Endothelial cell of umbilical vein (primary cell): ENCODE results near the gene SULF2. TPM values are rescaled to one million over a fixed set of nuclear protein-coding genes. Genes with fewer than 3 reads are reported as not detected.

Experiments
- BruUV-seq: library from RNA; stranded (reverse); fragments of 400-500 nt; replicated peaks from 2 replicates; lab custom pipeline; 2021; lab: Mats Ljungman, UMichigan
- CTCF ChIA-PET: fragments of 300-600, 350-600 bp; sonication (Branson Sonifier 250); formaldehyde crosslinking; loops from one replicate; lab custom pipeline; 2021; ENCODE audit warnings: antibody characterized with exemption, inconsistent platforms; lab: Charles Lee
- POLR2A ChIA-PET: fragments of 300-600, 350-600 bp; sonication (Branson Sonifier 250); formaldehyde crosslinking; loops from one replicate; lab custom pipeline; 2021; ENCODE audit warnings: antibody characterized with exemption, inconsistent platforms; lab: Charles Lee
- DNase-seq: peaks from one replicate; pipeline ENCODE4 v3.0.0-alpha.2; 2011; ENCODE audit warnings: low read depth, low spot score
- FAIRE-seq: peaks from 2 replicates; lab custom pipeline; 2011; peaks lifted over from hg19 to GRCh38; lab: Jason Lieb, UNC
- H2AFZ ChIP-seq: 2 replicates; pipeline ENCODE4 v1.6.0; 2012; ENCODE audit warnings: low read depth, low read length, control low read depth, inconsistent platforms
- H3K27ac ChIP-seq: 2 replicates; pipeline ENCODE4 v1.5.1; 2011; ENCODE audit warnings: low read depth, mild to moderate bottlenecking, control low read depth, low read length, moderate library complexity; ENCODE audit not compliant: insufficient read depth
- H3K27me3 ChIP-seq, 2 experiments: 2 replicates each; pipeline versions ENCODE4 v1.6.0 to v1.6.1; 2011; ENCODE audit warnings: low read length in 2 of 2, mixed read lengths in 1 of 2; ENCODE audit not compliant: control insufficient read depth in 2 of 2, insufficient read depth in 2 of 2
- H3K36me3 ChIP-seq, 2 experiments: 2 replicates in 1 of 2; 3 replicates in 1 of 2; pipeline ENCODE4 v1.5.1; 2011; ENCODE audit warnings: low read length in 2 of 2, mild to moderate bottlenecking in 1 of 2, moderate library complexity in 1 of 2; ENCODE audit not compliant: control insufficient read depth in 2 of 2, insufficient read depth in 2 of 2; ENCODE audit errors: extremely low read depth in 1 of 2
- H3K4me1 ChIP-seq: 3 replicates; pipeline ENCODE4 v1.5.1; 2011; ENCODE audit warnings: mild to moderate bottlenecking, low read length; ENCODE audit not compliant: control insufficient read depth, insufficient read depth; ENCODE audit errors: extremely low read depth
- H3K4me2 ChIP-seq: 2 replicates; pipeline ENCODE4 v1.6.1; 2011; ENCODE audit warnings: low read length, control low read depth, mixed read lengths; ENCODE audit not compliant: insufficient read depth
- H3K4me3 ChIP-seq, 3 experiments: fragments of 200-600 bp in 1 of 3; sonication (generic), shearing (Covaris generic) in 1 of 3; replicated peaks in 1 of 3; 2 replicates each; pipeline ENCODE4 v1.5.1; 2011 to 2016; ENCODE audit warnings: control low read depth in 3 of 3, low read length in 3 of 3, mild to moderate bottlenecking in 2 of 3, inconsistent platforms in 1 of 3, low read depth in 1 of 3, moderate library complexity in 1 of 3; ENCODE audit not compliant: insufficient read depth in 1 of 3
- H3K79me2 ChIP-seq: 2 replicates; pipeline ENCODE4 v1.6.0; 2012; ENCODE audit warnings: low read length, inconsistent platforms; ENCODE audit not compliant: control insufficient read depth, insufficient read depth
- H3K9ac ChIP-seq: replicated peaks from 2 replicates; pipeline ENCODE3; 2011; ENCODE audit warnings: low read length, control low read depth; ENCODE audit not compliant: insufficient read depth; ENCODE audit errors: extremely low read depth
- H3K9me1 ChIP-seq: replicated peaks from 3 replicates; pipeline ENCODE4 v1.6.0; 2011; ENCODE audit warnings: mild to moderate bottlenecking, low read length; ENCODE audit not compliant: control insufficient read depth, insufficient read depth; ENCODE audit errors: extremely low read depth
- H3K9me3 ChIP-seq: replicated peaks from 2 replicates; pipeline ENCODE4 v1.5.1; 2012; ENCODE audit warnings: low read length, inconsistent platforms; ENCODE audit not compliant: control insufficient read depth, insufficient read depth
- H4K20me1 ChIP-seq: replicated peaks from 2 replicates; pipeline ENCODE3; 2011; ENCODE audit warnings: mild to moderate bottlenecking, low read length; ENCODE audit not compliant: control insufficient read depth, insufficient read depth; ENCODE audit errors: extremely low read depth
- EZH2 ChIP-seq: IDR thresholded peaks from 2 replicates; pipeline ENCODE4 v1.6.1; 2012; ENCODE audit warnings: borderline replicate concordance, low read depth, mild to moderate bottlenecking, moderate library complexity, low read length, inconsistent platforms; ENCODE audit not compliant: severe bottlenecking
- FOS ChIP-seq: IDR thresholded peaks from 2 replicates; pipeline ENCODE4 v1.6.1; 2011; ENCODE audit warnings: mild to moderate bottlenecking, low read length, moderate library complexity, borderline replicate concordance; ENCODE audit not compliant: insufficient read depth
- GATA2 ChIP-seq: IDR thresholded peaks from 2 replicates; pipeline ENCODE4 v1.7.0; 2011; ENCODE audit warnings: low read depth, mild to moderate bottlenecking, moderate library complexity, mixed read lengths, low read length; ENCODE audit not compliant: insufficient read length, insufficient read depth
- JUN ChIP-seq: IDR thresholded peaks from 2 replicates; pipeline ENCODE4 v1.6.1; 2011; ENCODE audit warnings: borderline replicate concordance, low read depth; ENCODE audit not compliant: insufficient read length, insufficient read depth
- MYC ChIP-seq: IDR thresholded peaks from one replicate; pipeline ENCODE4 v1.6.1; 2011; ENCODE audit warnings: mild to moderate bottlenecking, low read depth, low read length
- POLR2A ChIP-seq: IDR thresholded peaks from 2 replicates; pipeline ENCODE4 v1.6.1; 2012; ENCODE audit warnings: low read depth, mild to moderate bottlenecking, control low read depth, low read length
- POLR2AphosphoS5 ChIP-seq: IDR thresholded peaks from 2 replicates; pipeline ENCODE4 v1.6.1; 2012; ENCODE audit warnings: low read depth, mild to moderate bottlenecking, control low read depth, low read length, moderate library complexity; ENCODE audit not compliant: insufficient read depth
- dilution Hi-C: fragments of 300-500 bp; cut with MboI; formaldehyde crosslinking; loops from one replicate; pipeline ENCODE4 v1.15.0; 2019; ENCODE audit warnings: low sequenced_read_pairs; ENCODE audit not compliant: extremely low pct_ligation_motif_present
- intact Hi-C: fragments of 100-400 bp; cut with micrococcal nuclease; formaldehyde crosslinking; loops from one replicate; pipeline ENCODE4 v1.10.0; 2022
- polyA plus RNA-seq, 4 experiments: library from polyadenylated mRNA; depleted of rRNA in 3 of 4; stranded (reverse) in 3 of 4; unstranded in 1 of 4; fragments of >200 nt; gene quantifications; 2 replicates each; pipeline versions ENCODE4 v1.2.1 to v1.2.3, GENCODE V29; 2011 to 2012; ENCODE audit warnings: missing spikeins in 1 of 4
- total RNA-seq: library from RNA; stranded (reverse); gene quantifications from 2 replicates; pipeline ENCODE4 v1.2.3, GENCODE V29; 2021
- TF ChIP-seq, protein P1 (sequence below): IDR thresholded peaks from 2 replicates; pipeline ENCODE4 v1.6.1; 2011; ENCODE audit not compliant: insufficient read depth, insufficient read length
- TF ChIP-seq, protein P2 (sequence below), 2 donors: IDR thresholded peaks; 1 replicate in 1 of 2; 2 replicates in 1 of 2; pipeline ENCODE4 v1.5.1; 2011; ENCODE audit warnings: low read length in 2 of 2, mild to moderate bottlenecking in 2 of 2, moderate library complexity in 2 of 2, control low read depth in 1 of 2, inconsistent platforms in 1 of 2, low read depth in 1 of 2; ENCODE audit not compliant: insufficient read depth in 1 of 2; ENCODE audit errors: extremely low read depth in 1 of 2

The SULF2 gene
- total and polyA plus RNA-seq, 2 donors (not counting 3 experiments of a cell fraction or from before 2014, with no cell fraction given), result 58.5 to 160 TPM

DNA sequence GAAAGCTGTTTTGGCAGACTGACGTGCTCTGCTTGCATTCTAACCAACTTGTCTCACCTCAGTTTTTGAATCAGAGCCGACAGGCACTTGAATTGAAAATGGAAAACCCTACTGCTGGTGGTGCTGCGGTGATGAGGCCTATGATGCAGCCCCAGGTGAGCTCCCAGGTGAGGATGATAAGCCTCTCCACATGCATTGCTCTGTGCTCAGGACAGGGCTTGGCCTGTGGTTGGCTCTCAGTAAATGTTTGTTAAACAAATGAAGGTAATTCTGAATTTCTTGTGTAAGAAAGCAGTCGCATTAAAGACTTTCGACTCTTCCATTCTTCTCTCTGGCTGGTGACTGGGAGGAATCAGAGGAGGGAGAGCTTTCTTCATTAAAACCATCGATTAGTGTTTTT is 136.3 kb downstream of the SULF2 start:
- no peaks in the 10 kb centered on the region for H4K20me1 ChIP-seq
- dilution Hi-C loops (no loop called here), intact Hi-C loops (no loop called here)
- no peak for FAIRE-seq
- no peaks in the 10 kb centered on the region for H3K9me1 ChIP-seq
- H3K36me3 ChIP-seq, result peaks cover 9 to 18% of the 10 kb centered on the region in 2 experiments
- H3K27me3 ChIP-seq, result no peaks in the 10 kb centered on the region
- no peak overlapping the region for H3K4me3 ChIP-seq
- ChIA-PET POLR2A (no interaction called here), CTCF (interaction anchor here (0.7 to 2.8 kb wide), 8 partner anchors 8 to 972 kb away, joined by 3 to 11 read pairs (median 4); no protein-coding TSS in a partner anchor)
- no peak overlapping the region for H3K4me2 ChIP-seq
- H3K9me3 ChIP-seq, result no peaks in the 10 kb centered on the region
- no peaks in the 10 kb centered on the region for H3K79me2 ChIP-seq
- DNase-seq, result no peak
- TF ChIP-seq MYC, result no peak
- no peak for TF ChIP-seq JUN
- TF ChIP-seq, protein P1, sequence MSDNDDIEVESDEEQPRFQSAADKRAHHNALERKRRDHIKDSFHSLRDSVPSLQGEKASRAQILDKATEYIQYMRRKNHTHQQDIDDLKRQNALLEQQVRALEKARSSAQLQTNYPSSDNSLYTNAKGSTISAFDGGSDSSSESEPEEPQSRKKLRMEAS, result no peak
- no peak for TF ChIP-seq POLR2AphosphoS5
- TF ChIP-seq EZH2, result no peak
- no peak overlapping the region for H3K27ac ChIP-seq
- no peak overlapping the region for H2AFZ ChIP-seq
- peaks cover 17% of the 10 kb centered on the region for H3K4me1 ChIP-seq
- BruUV-seq, result no TSS peak
- H3K9ac ChIP-seq, result no peak overlapping the region

DNA sequence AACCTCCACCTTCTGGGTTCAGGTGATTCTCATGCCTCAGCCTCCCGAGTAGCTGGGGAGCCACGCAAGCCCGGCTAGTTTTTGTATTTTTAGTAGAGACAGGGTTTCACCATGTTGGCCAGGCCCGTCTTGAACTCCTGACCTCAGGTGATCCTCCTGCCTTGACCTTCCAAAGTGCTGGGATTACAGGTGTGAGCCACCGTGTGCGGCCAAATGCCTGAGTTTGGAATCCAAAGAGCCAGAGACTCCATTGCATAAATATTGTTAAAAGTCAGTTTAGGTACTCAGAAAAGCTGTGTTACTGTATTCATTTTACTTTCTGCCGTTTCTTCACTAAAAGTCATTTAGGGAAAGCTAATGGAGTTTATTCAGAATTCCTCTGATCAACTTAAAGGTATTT is 137.3 kb downstream of the SULF2 start:
- TF ChIP-seq, protein P2, sequence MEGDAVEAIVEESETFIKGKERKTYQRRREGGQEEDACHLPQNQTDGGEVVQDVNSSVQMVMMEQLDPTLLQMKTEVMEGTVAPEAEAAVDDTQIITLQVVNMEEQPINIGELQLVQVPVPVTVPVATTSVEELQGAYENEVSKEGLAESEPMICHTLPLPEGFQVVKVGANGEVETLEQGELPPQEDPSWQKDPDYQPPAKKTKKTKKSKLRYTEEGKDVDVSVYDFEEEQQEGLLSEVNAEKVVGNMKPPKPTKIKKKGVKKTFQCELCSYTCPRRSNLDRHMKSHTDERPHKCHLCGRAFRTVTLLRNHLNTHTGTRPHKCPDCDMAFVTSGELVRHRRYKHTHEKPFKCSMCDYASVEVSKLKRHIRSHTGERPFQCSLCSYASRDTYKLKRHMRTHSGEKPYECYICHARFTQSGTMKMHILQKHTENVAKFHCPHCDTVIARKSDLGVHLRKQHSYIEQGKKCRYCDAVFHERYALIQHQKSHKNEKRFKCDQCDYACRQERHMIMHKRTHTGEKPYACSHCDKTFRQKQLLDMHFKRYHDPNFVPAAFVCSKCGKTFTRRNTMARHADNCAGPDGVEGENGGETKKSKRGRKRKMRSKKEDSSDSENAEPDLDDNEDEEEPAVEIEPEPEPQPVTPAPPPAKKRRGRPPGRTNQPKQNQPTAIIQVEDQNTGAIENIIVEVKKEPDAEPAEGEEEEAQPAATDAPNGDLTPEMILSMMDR (IDR thresholded peaks at IDR 0.05; ENCODE audit: extremely low read depth in 1 of 2, insufficient read depth in 1 of 2, low read depth in 1 of 2, low read length in 2 of 2), result no peak
- TF ChIP-seq, protein P1, result no peak
- TF ChIP-seq MYC (no peak), GATA2 (no peak), FOS (no peak), POLR2AphosphoS5 (no peak), EZH2 (no peak), JUN (no peak), POLR2A (no peak)
- Histone ChIP-seq H3K9me3 (no peaks in the 10 kb centered on the region), H3K79me2 (no peaks in the 10 kb centered on the region), H3K9ac (no peak overlapping the region), H2AFZ (no peak overlapping the region), H3K36me3 (peaks cover 5 to 9% of the 10 kb centered on the region in 2 experiments), H3K27ac (no peak overlapping the region), H3K4me2 (no peak overlapping the region), H4K20me1 (no peaks in the 10 kb centered on the region), H3K4me1 (peaks cover 17% of the 10 kb centered on the region), H3K4me3 (no peak overlapping the region), H3K27me3 (no peaks in the 10 kb centered on the region), H3K9me1 (no peaks in the 10 kb centered on the region)
- intact Hi-C loops, result no loop called here
- FAIRE-seq (no peak), DNase-seq (no peak)
- no TSS peak for BruUV-seq
- ChIA-PET CTCF (interaction anchor here (2.8 kb wide), 1 partner anchor 972 kb away, joined by 11 read pairs; no protein-coding TSS in a partner anchor), POLR2A (no interaction called here)
- dilution Hi-C loops, result no loop called here
